Liver (tissue), 3 donors: ENCODE data around the gene SAYSD1.

Source experiments
- HNF4G ChIP-seq: IDR thresholded peaks from 2 replicates; pipeline ENCODE4 v1.6.1; 2016; ENCODE audit warnings: antibody characterized with exemption
- JUND ChIP-seq, 2 donors: IDR thresholded peaks; 2 replicates each; pipeline ENCODE4 v1.6.1; 2016; ENCODE audit warnings: antibody characterized with exemption in 2 of 2
- MAX ChIP-seq: IDR thresholded peaks from 2 replicates; pipeline ENCODE4 v1.6.1; 2016; ENCODE audit warnings: antibody characterized with exemption
- NR2F2 ChIP-seq: IDR thresholded peaks from 2 replicates; pipeline ENCODE4 v1.6.1; 2016; ENCODE audit warnings: antibody characterized with exemption
- RAD21 ChIP-seq, 2 donors: IDR thresholded peaks; 2 replicates each; pipeline ENCODE4 v1.6.1; 2016; ENCODE audit warnings: antibody characterized with exemption in 2 of 2, mild to moderate bottlenecking in 2 of 2
- RXRA ChIP-seq, 2 donors: IDR thresholded peaks; 2 replicates each; pipeline ENCODE4 v1.6.1; 2017 to 2018; ENCODE audit warnings: antibody characterized with exemption in 2 of 2, mild to moderate bottlenecking in 1 of 2
- SP1 ChIP-seq: IDR thresholded peaks from 2 replicates; pipeline ENCODE4 v1.6.1; 2018; ENCODE audit warnings: antibody characterized with exemption, mild to moderate bottlenecking
- TAF1 ChIP-seq: conservative IDR thresholded peaks from 2 replicates; pipeline ENCODE4 v1.6.1; 2016; ENCODE audit warnings: antibody characterized with exemption, mild to moderate bottlenecking
- YY1 ChIP-seq: IDR thresholded peaks from 2 replicates; pipeline ENCODE4 v1.6.1; 2016; ENCODE audit warnings: antibody characterized with exemption, mild to moderate bottlenecking
- ZBTB33 ChIP-seq: IDR thresholded peaks from 2 replicates; pipeline ENCODE4 v1.6.1; 2016; ENCODE audit warnings: antibody characterized with exemption
- TF ChIP-seq, protein P1 (sequence below): fragments of 150-350 bp; IDR thresholded peaks from 2 replicates; pipeline ENCODE4 v1.5.1; 2017; ENCODE audit warnings: improper control_type of control experiment, low read depth, low read length; ENCODE audit not compliant: missing input control
- TF ChIP-seq, protein P2 (sequence below): IDR thresholded peaks from 2 replicates; pipeline ENCODE4 v1.6.1; 2016; ENCODE audit warnings: antibody characterized with exemption, mild to moderate bottlenecking
- donor health status: healthy.
- donor health status: healthy.

DNA sequence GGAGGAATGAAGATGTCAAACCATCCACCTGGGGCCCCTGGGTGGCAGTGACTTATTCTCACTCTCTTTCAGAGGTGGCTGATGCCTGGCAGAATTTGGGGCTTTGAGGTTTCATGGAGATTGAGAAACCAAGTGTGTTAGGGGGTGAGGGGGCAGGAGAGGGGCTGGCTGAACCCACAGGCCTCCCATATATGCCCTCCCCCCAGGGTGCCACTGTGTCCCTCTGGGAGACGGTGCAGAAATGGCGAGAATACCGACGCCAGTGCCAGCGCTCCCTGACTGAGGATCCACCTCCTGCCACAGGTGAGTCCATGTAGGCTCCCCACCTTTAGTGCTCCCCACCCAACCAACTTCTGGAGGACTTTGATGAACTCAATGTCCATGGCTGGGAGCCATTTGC lies 58.8 kb downstream of the SAYSD1 start:
- TF ChIP-seq JUND (IDR thresholded peaks at IDR 0.05), result no peak
- TF ChIP-seq, protein P1, sequence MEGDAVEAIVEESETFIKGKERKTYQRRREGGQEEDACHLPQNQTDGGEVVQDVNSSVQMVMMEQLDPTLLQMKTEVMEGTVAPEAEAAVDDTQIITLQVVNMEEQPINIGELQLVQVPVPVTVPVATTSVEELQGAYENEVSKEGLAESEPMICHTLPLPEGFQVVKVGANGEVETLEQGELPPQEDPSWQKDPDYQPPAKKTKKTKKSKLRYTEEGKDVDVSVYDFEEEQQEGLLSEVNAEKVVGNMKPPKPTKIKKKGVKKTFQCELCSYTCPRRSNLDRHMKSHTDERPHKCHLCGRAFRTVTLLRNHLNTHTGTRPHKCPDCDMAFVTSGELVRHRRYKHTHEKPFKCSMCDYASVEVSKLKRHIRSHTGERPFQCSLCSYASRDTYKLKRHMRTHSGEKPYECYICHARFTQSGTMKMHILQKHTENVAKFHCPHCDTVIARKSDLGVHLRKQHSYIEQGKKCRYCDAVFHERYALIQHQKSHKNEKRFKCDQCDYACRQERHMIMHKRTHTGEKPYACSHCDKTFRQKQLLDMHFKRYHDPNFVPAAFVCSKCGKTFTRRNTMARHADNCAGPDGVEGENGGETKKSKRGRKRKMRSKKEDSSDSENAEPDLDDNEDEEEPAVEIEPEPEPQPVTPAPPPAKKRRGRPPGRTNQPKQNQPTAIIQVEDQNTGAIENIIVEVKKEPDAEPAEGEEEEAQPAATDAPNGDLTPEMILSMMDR, result no peak
- no peak for TF ChIP-seq SP1
- no peak for TF ChIP-seq MAX
- no peak for TF ChIP-seq YY1
- TF ChIP-seq NR2F2, result no peak
- TF ChIP-seq, protein P2, sequence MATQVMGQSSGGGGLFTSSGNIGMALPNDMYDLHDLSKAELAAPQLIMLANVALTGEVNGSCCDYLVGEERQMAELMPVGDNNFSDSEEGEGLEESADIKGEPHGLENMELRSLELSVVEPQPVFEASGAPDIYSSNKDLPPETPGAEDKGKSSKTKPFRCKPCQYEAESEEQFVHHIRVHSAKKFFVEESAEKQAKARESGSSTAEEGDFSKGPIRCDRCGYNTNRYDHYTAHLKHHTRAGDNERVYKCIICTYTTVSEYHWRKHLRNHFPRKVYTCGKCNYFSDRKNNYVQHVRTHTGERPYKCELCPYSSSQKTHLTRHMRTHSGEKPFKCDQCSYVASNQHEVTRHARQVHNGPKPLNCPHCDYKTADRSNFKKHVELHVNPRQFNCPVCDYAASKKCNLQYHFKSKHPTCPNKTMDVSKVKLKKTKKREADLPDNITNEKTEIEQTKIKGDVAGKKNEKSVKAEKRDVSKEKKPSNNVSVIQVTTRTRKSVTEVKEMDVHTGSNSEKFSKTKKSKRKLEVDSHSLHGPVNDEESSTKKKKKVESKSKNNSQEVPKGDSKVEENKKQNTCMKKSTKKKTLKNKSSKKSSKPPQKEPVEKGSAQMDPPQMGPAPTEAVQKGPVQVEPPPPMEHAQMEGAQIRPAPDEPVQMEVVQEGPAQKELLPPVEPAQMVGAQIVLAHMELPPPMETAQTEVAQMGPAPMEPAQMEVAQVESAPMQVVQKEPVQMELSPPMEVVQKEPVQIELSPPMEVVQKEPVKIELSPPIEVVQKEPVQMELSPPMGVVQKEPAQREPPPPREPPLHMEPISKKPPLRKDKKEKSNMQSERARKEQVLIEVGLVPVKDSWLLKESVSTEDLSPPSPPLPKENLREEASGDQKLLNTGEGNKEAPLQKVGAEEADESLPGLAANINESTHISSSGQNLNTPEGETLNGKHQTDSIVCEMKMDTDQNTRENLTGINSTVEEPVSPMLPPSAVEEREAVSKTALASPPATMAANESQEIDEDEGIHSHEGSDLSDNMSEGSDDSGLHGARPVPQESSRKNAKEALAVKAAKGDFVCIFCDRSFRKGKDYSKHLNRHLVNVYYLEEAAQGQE, result no peak
- TF ChIP-seq RAD21 (IDR thresholded peaks at IDR 0.05), result no peak
- TF ChIP-seq TAF1, result no peak
- no peak for TF ChIP-seq RXRA (IDR thresholded peaks at IDR 0.05)
- TF ChIP-seq HNF4G, result no peak
- TF ChIP-seq ZBTB33, result no peak
